Neural progenitor cell (in vitro differentiated cells): ENCODE measurements around the gene SDC1. TPM values are rescaled to one million over a fixed set of nuclear protein-coding genes. Genes with fewer than 3 reads are reported as not detected.

Experiments
- DNase-seq: peaks from one replicate; pipeline ENCODE4 v3.0.0-alpha.2; 2016; ENCODE audit warnings: low spot score
- H2AFZ ChIP-seq: fragments of 200-600 bp; sonication (generic); replicated peaks from 2 replicates; pipeline ENCODE4 v1.6.1; 2016; ENCODE audit warnings: antibody characterized with exemption
- H3F3A ChIP-seq: fragments of 200-600 bp; sonication (generic); 2 replicates; pipeline ENCODE4 v1.6.1; 2016; ENCODE audit warnings: antibody characterized with exemption, low read depth
- H3K27ac ChIP-seq: fragments of 200-600 bp; sonication (generic); 2 replicates; pipeline ENCODE4 v1.5.1; 2016; ENCODE audit warnings: mild to moderate bottlenecking
- H3K27me3 ChIP-seq: fragments of 200-600 bp; sonication (generic); 2 replicates; pipeline ENCODE4 v1.6.1; 2016; ENCODE audit warnings: mild to moderate bottlenecking, moderate library complexity
- H3K36me3 ChIP-seq: fragments of 200-600 bp; sonication (generic); 2 replicates; pipeline ENCODE4 v1.5.1; 2016
- H3K4me1 ChIP-seq: fragments of 200-600 bp; sonication (generic); 2 replicates; pipeline ENCODE4 v1.6.1; 2016; ENCODE audit warnings: mixed run types
- H3K4me2 ChIP-seq: fragments of 200-600 bp; sonication (generic); 2 replicates; pipeline ENCODE4 v1.6.1; 2016
- H3K4me3 ChIP-seq: fragments of 200-600 bp; sonication (generic); 2 replicates; pipeline ENCODE4 v1.5.1; 2016
- H3K79me2 ChIP-seq: fragments of 200-600 bp; sonication (generic); 2 replicates; pipeline ENCODE4 v1.6.1; 2016; ENCODE audit warnings: low read depth
- H3K9ac ChIP-seq: fragments of 200-600 bp; sonication (generic); 2 replicates; pipeline ENCODE4 v1.6.1; 2016
- H3K9me3 ChIP-seq: fragments of 200-600 bp; sonication (generic); 2 replicates; pipeline ENCODE4 v1.5.1; 2016; ENCODE audit warnings: low read depth
- H4K20me1 ChIP-seq: fragments of 200-600 bp; sonication (generic); 2 replicates; pipeline ENCODE4 v1.6.1; 2016; ENCODE audit warnings: low read depth
- H3K27ac Mint-ChIP-seq: 3 replicates; pipeline ENCODE4 v1.8.0; 2021; ENCODE audit warnings: mixed read lengths
- H3K27me3 Mint-ChIP-seq: 2 replicates; pipeline ENCODE4 v1.8.0; 2022; ENCODE audit warnings: low read depth, mild to moderate bottlenecking, inconsistent platforms, moderate library complexity, mixed read lengths; ENCODE audit not compliant: insufficient read depth
- H3K36me3 Mint-ChIP-seq: 3 replicates; pipeline ENCODE4 v1.8.0; 2021; ENCODE audit warnings: mixed read lengths
- H3K4me1 Mint-ChIP-seq: 3 replicates; pipeline ENCODE4 v1.8.0; 2021; ENCODE audit warnings: mixed read lengths
- H3K4me3 Mint-ChIP-seq: 3 replicates; pipeline ENCODE4 v1.8.0; 2021; ENCODE audit warnings: mild to moderate bottlenecking, moderate library complexity, mixed read lengths
- H3K9me3 Mint-ChIP-seq: 3 replicates; pipeline ENCODE4 v1.8.0; 2020; ENCODE audit warnings: mixed read lengths
- CTCF ChIP-seq: fragments of 200-600 bp; sonication (generic); IDR thresholded peaks from 2 replicates; pipeline ENCODE4 v1.5.1; 2017; ENCODE audit warnings: antibody characterized with exemption, mild to moderate bottlenecking
- EZH2 ChIP-seq: fragments of 200-600 bp; sonication (generic); IDR thresholded peaks from 2 replicates; pipeline ENCODE4 v1.6.1; 2017; ENCODE audit warnings: antibody characterized with exemption, mild to moderate bottlenecking, moderate library complexity
- EZH2phosphoT487 ChIP-seq: fragments of 200-600 bp; sonication (generic); IDR thresholded peaks from 2 replicates; pipeline ENCODE4 v1.6.1; 2017; ENCODE audit warnings: antibody characterized with exemption
- total RNA-seq: library from RNA; depleted of rRNA; stranded (reverse); fragments of >200 nt; gene quantifications from 2 replicates; pipeline ENCODE4 v1.2.3, GENCODE V29; 2015; ENCODE audit warnings: low replicate concordance

Gene SDC1
- total RNA-seq, 1 donor from 2014 or later, result 27.5 TPM

- Mint-ChIP-seq H3K27me3 (peaks cover 14% of the 10 kb centered on the region), H3K27ac (no peak overlapping the region), H3K4me3 (no peak overlapping the region), H3K4me1 (peaks cover 43% of the 10 kb centered on the region), H3K9me3 (no peaks in the 10 kb centered on the region), H3K36me3 (no peaks in the 10 kb centered on the region)
- Histone ChIP-seq H3K27ac (no peak overlapping the region), H3K27me3 (no peaks in the 10 kb centered on the region), H4K20me1 (peaks cover 3% of the 10 kb centered on the region), H3K36me3 (no peaks in the 10 kb centered on the region), H2AFZ (peak overlapping the region; percentile 24), H3K9ac (no peak overlapping the region), H3K4me1 (peaks cover 64% of the 10 kb centered on the region), H3K9me3 (no peaks in the 10 kb centered on the region), H3K79me2 (no peaks in the 10 kb centered on the region), H3K4me2 (peak overlapping the region; percentile 32), H3F3A (peaks cover 35% of the 10 kb centered on the region), H3K4me3 (no peak overlapping the region)
- TF ChIP-seq EZH2 (no peak), CTCF (no peak), EZH2phosphoT487 (no peak)
- DNase-seq, result no peak
Measured at GRCh38 chr2:20186078-20186854, 38.7 kb downstream of the SDC1 start.

DNA sequence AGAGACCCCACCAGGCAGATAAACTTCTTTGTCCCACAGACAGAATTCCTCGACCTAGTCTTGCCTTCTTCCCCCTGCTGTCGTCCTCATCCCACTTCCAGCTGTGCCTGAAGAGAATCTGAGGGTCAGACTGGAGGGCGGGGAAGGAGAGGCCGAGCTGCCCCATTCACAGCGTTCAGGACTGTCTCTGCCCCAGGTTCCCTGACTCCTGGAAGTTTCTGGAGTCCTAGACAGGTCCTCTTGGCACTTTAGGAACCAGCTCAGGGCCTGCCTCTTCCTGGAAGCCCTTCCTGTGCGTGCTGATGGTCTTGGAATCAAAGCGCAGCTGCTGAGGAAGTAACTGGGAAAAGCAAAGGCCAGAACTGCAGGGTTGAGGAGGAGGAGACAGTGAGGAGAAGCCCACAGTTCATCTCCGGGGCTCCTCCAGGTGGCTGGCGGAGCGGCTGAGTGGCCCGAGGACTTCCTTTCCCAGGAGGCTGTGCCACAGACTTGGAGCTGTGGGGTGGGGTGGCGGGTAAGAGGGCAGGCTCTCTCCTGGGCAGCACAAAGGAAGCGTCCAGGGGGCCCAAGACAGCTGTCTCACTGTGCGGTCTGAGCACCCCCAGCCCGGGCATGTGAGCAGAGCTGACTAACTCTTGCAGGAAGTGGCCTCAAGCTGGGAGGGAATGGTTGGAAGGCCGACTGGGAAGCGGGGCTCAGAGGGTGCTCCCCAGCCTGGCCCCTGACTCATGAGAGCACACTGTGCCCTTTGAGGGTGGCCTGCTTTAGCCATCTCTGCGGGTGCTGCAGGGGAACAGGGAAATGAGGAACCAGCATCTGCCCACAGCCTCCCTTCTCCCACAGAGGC is 39.5 kb downstream of the SDC1 start:
- H3K36me3 Mint-ChIP-seq, result no peaks in the 10 kb centered on the region
- H3K9ac ChIP-seq, result no peak overlapping the region
- H3F3A ChIP-seq, result peaks cover 27% of the 10 kb centered on the region
- H3K4me3 ChIP-seq, result no peak overlapping the region
- H2AFZ ChIP-seq, result peak overlapping the region; percentile 63
- no peaks in the 10 kb centered on the region for H3K9me3 Mint-ChIP-seq
- H3K27ac Mint-ChIP-seq, result peak overlapping the region; percentile 54
- H3K36me3 ChIP-seq, result no peaks in the 10 kb centered on the region
- H3K79me2 ChIP-seq, result no peaks in the 10 kb centered on the region
- peaks cover 55% of the 10 kb centered on the region for H3K4me1 ChIP-seq
- H3K4me3 Mint-ChIP-seq, result no peak overlapping the region
- peaks cover 14% of the 10 kb centered on the region for H3K27me3 Mint-ChIP-seq
- H3K4me2 ChIP-seq, result peak overlapping the region; percentile 34
- peaks cover 35% of the 10 kb centered on the region for H3K4me1 Mint-ChIP-seq
- H4K20me1 ChIP-seq, result peaks cover 3% of the 10 kb centered on the region
- no peak for TF ChIP-seq CTCF
- TF ChIP-seq EZH2phosphoT487, result no peak
- TF ChIP-seq EZH2, result no peak
- no peaks in the 10 kb centered on the region for H3K27me3 ChIP-seq
- no peaks in the 10 kb centered on the region for H3K9me3 ChIP-seq
- no peak for DNase-seq
- H3K27ac ChIP-seq, result no peak overlapping the region

DNA sequence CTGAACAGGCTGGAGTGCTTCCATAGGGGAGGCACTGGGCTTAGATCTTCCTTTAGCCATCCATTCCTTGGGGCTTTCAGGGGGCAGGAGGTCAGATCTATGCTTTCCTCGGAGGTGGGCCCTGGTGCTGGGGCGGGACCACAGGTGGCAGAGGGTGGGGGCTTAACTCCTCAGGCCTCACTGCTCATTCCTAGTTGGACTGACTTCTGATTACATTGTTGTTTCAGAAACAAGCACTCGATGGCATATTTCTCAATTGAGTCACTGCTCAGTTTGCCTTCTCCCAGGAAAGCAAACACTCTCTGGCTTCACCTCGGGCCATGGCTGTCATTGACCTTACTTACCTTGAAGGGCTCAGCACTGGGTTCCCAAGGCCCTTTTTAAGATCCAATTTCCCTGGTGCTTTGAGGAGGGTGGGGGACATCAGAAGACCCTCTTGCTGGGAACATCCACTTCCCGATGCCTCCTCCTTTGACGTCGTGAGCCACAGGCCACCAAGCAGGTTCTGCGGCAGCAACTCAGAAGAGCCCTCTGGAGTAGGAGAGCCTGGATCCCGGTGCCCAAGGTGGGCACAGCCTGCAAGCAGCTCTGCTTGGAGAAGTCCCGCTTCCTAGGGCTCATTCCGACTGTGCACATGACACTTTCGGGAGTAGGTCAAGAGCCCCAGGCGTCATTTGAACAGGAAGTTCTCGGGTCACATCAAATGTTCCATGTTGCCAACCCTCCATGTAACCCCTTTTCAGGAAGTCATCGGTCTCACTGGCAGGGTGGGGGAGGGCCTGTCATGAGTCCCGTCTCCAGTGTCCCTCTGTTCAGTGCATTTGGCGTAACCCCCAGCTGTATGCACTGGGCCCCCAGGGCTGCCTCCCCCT is 40.6 kb downstream of the SDC1 start:
- no peak overlapping the region for H3K27ac ChIP-seq
- TF ChIP-seq EZH2phosphoT487 (no peak), EZH2 (no peak), CTCF (no peak)
- peaks cover 3% of the 10 kb centered on the region for H4K20me1 ChIP-seq
- no peaks in the 10 kb centered on the region for H3K79me2 ChIP-seq
- H3F3A ChIP-seq, result peaks cover 17% of the 10 kb centered on the region
- no peaks in the 10 kb centered on the region for H3K27me3 ChIP-seq
- Mint-ChIP-seq H3K4me1 (peaks cover 29% of the 10 kb centered on the region), H3K36me3 (no peaks in the 10 kb centered on the region), H3K4me3 (no peak overlapping the region), H3K27me3 (peaks cover 11% of the 10 kb centered on the region), H3K27ac (no peak overlapping the region), H3K9me3 (no peaks in the 10 kb centered on the region)
- H2AFZ ChIP-seq, result no peak overlapping the region
- no peak overlapping the region for H3K9ac ChIP-seq
- H3K9me3 ChIP-seq, result no peaks in the 10 kb centered on the region
- H3K4me3 ChIP-seq, result no peak overlapping the region
- H3K36me3 ChIP-seq, result no peaks in the 10 kb centered on the region
- H3K4me1 ChIP-seq, result peaks cover 47% of the 10 kb centered on the region
- DNase-seq, result no peak
- H3K4me2 ChIP-seq, result no peak overlapping the region
